HepG2 (cell line): ENCODE measurements around the gene UBAP1. TPM values are rescaled to one million over a fixed set of nuclear protein-coding genes. Genes with fewer than 3 reads are reported as not detected.

Experiments used
- ATAC-seq: fragments of 200-7000 bp; cut with Tn5 transposase; 3 replicates; pipeline ENCODE4 v1.9.1; 2020; ENCODE audit warnings: mild to moderate bottlenecking, moderate library complexity
- BruUV-seq: library from RNA; stranded (reverse); fragments of 400-500 nt; replicated peaks from 2 replicates; lab custom pipeline; 2021; lab: Mats Ljungman, UMichigan
- CTCF ChIA-PET: fragments of 300-600 bp; formaldehyde crosslinking; extraction: SDS; loops from one replicate; lab custom pipeline; 2021; ENCODE audit warnings: low total read pairs, inconsistent platforms, low intra/inter-chr PET ratio; lab: Yijun Ruan, JAX
- POLR2A ChIA-PET: fragments of 350-600 bp; sonication (Branson Sonifier 250); formaldehyde crosslinking; loops from one replicate; lab custom pipeline; 2020; ENCODE audit warnings: antibody characterized with exemption, inconsistent platforms; lab: Yijun Ruan, JAX
- DNase-seq: peaks from one replicate; pipeline ENCODE4 v3.0.0-alpha.2; 2015; ENCODE audit warnings: low spot score
- FAIRE-seq: peaks from 3 replicates; lab custom pipeline; 2011; peaks lifted over from hg19 to GRCh38; lab: Jason Lieb, UNC
- H2AFZ ChIP-seq: one replicate; pipeline ENCODE4 v1.6.1; 2011; ENCODE audit warnings: low read length, inconsistent platforms
- H3K27ac ChIP-seq: fragments of 300-600 bp; 3 replicates; pipeline ENCODE4 v1.8.0; 2011; ENCODE audit warnings: mixed run types, mild to moderate bottlenecking, mixed read lengths, low read length, inconsistent platforms; ENCODE audit not compliant: insufficient read depth; ENCODE audit errors: extremely low read length
- H3K27me3 ChIP-seq, 2 experiments: fragments of 200-600 bp in 1 of 2; 2 replicates in 1 of 2; 3 replicates in 1 of 2; pipeline versions ENCODE4 v1.6.0 to v1.8.0; 2011; ENCODE audit warnings: low read length in 2 of 2, mild to moderate bottlenecking in 2 of 2, moderate library complexity in 2 of 2, inconsistent platforms in 1 of 2; ENCODE audit not compliant: insufficient read depth in 2 of 2, control insufficient read depth in 1 of 2
- H3K36me3 ChIP-seq, 2 experiments: fragments of 200-600 bp in 1 of 2; replicated peaks in 1 of 2; 2 replicates in 1 of 2; 3 replicates in 1 of 2; pipeline versions ENCODE4 v1.5.1 to v1.8.0; 2011; ENCODE audit warnings: low read length in 2 of 2, inconsistent platforms in 1 of 2; ENCODE audit not compliant: insufficient read depth in 2 of 2, control insufficient read depth in 1 of 2
- H3K4me1 ChIP-seq: 2 replicates; pipeline ENCODE4 v1.5.1; 2012; ENCODE audit warnings: low read length, inconsistent platforms; ENCODE audit not compliant: insufficient read depth
- H3K4me2 ChIP-seq: 2 replicates; pipeline ENCODE4 v1.6.0; 2011; ENCODE audit warnings: low read depth, low read length, inconsistent platforms
- H3K4me3 ChIP-seq, 3 experiments: fragments of 200-600 bp in 1 of 3; sonication (generic), shearing (Covaris generic) in 1 of 3; replicated peaks in 1 of 3; 2 replicates each; pipeline ENCODE4 v1.5.1; 2011 to 2016; ENCODE audit warnings: low read length in 3 of 3, inconsistent platforms in 2 of 3, low read depth in 2 of 3, mild to moderate bottlenecking in 2 of 3, control low read depth in 1 of 3, mixed read lengths in 1 of 3; ENCODE audit not compliant: insufficient read depth in 1 of 3
- H3K79me2 ChIP-seq: one replicate; pipeline ENCODE4 v1.6.1; 2011; ENCODE audit warnings: low read length, inconsistent platforms; ENCODE audit not compliant: insufficient read depth
- H3K9ac ChIP-seq: 2 replicates; pipeline ENCODE4 v1.6.0; 2011; ENCODE audit warnings: mild to moderate bottlenecking, low read depth, low read length, inconsistent platforms; ENCODE audit not compliant: insufficient read depth
- H3K9me3 ChIP-seq: 2 replicates; pipeline ENCODE4 v1.5.1; 2012; ENCODE audit warnings: mild to moderate bottlenecking, low read length
- H4K20me1 ChIP-seq: 2 replicates; pipeline ENCODE4 v1.6.0; 2011; ENCODE audit warnings: inconsistent platforms, mild to moderate bottlenecking, low read length, moderate library complexity; ENCODE audit not compliant: insufficient read depth
- DMTF1 ChIP-seq: sonication (generic); formaldehyde crosslinking; IDR thresholded peaks from 2 replicates; pipeline ENCODE4 v1.4.0; 2020; ENCODE audit warnings: mild to moderate bottlenecking, missing genetic modification reagents
- GFI1 ChIP-seq: sonication (generic); formaldehyde crosslinking; IDR thresholded peaks from 2 replicates; pipeline ENCODE4 v1.5.0; 2020; ENCODE audit warnings: missing genetic modification reagents, mild to moderate bottlenecking, borderline replicate concordance
- KLF11 ChIP-seq: IDR thresholded peaks from 2 replicates; pipeline ENCODE4 v1.6.1; 2016; ENCODE audit warnings: missing compliant biosample characterization
- MAFG ChIP-seq: sonication (generic); formaldehyde crosslinking; IDR thresholded peaks from 2 replicates; pipeline ENCODE4 v1.5.1; 2020; ENCODE audit warnings: mild to moderate bottlenecking, missing genetic modification reagents
- NPAS2 ChIP-seq: sonication (generic); formaldehyde crosslinking; IDR thresholded peaks from 2 replicates; pipeline ENCODE4 v1.8.0; 2022; ENCODE audit warnings: mild to moderate bottlenecking, missing genetic modification reagents, borderline replicate concordance
- ZFP36 ChIP-seq: fragments of 150-350 bp; IDR thresholded peaks from 2 replicates; pipeline ENCODE4 v1.6.1; 2018; ENCODE audit warnings: borderline replicate concordance, low read length, low read depth; ENCODE audit not compliant: partially characterized antibody
- ZNF329 ChIP-seq: sonication (generic); formaldehyde crosslinking; IDR thresholded peaks from 2 replicates; pipeline ENCODE4 v1.9.0; 2021; ENCODE audit warnings: low read depth, mild to moderate bottlenecking, missing genetic modification reagents
- ZNF547 ChIP-seq: sonication (generic); formaldehyde crosslinking; IDR thresholded peaks from 2 replicates; pipeline ENCODE4 v1.5.1; 2020; ENCODE audit warnings: mild to moderate bottlenecking, missing genetic modification reagents
- WGBS: methylation state at CpG from one replicate; pipeline ENCODE4 v1.1.6; 2017; ENCODE audit warnings: low lambda C conversion rate; 5-methylcytosine and 5-hydroxymethylcytosine counted together
- in situ Hi-C: cut with HindIII; loops from 2 replicates; pipeline ENCODE4 v1.10.0; 2017; ENCODE audit warnings: low pct_unique_long_range_greater_than_20kb; ENCODE audit not compliant: extremely low pct_ligation_motif_present
- intact Hi-C: fragments of 100-400 bp; cut with micrococcal nuclease; formaldehyde crosslinking; loops from one replicate; pipeline ENCODE4 v1.10.0; 2022; ENCODE audit not compliant: unreplicated experiment
- polyA plus RNA-seq, 8 experiments: library from polyadenylated mRNA; depleted of rRNA in 3 of 8; stranded (reverse) in 7 of 8; unstranded in 1 of 8; fragments of >200 nt; fragmentation: Illumina TruSeq in 4 of 8; extraction: Trizol in 4 of 8; gene quantifications; 2 replicates each; pipeline versions ENCODE4 v1.2.1 to v1.2.3, GENCODE V29; 2011 to 2016; ENCODE audit warnings: low read depth in 4 of 8, missing spikeins in 1 of 8, mixed read lengths in 1 of 8; ENCODE audit not compliant: insufficient read depth in 1 of 8
- total RNA-seq, 5 experiments: library from RNA; depleted of rRNA; stranded (reverse); fragments of >200 nt; fragmentation: Illumina TruSeq; extraction: Trizol; gene quantifications; 2 replicates each; pipeline ENCODE4 v1.2.3, GENCODE V29; 2016; ENCODE audit warnings: low read depth in 1 of 5

The UBAP1 gene
- total and polyA plus RNA-seq, 2 of the 13 experiments (the other 11 are each of a cell fraction or from before 2014, with no cell fraction given) = 19.5 to 40.5 TPM

GRCh38 chr9:34203992-34204635 is 25.3 kb downstream of the UBAP1 start:
- H3K4me3 ChIP-seq = no peak overlapping the region

More at GRCh38 chr9:34203992-34204635, 25.3 kb downstream of the UBAP1 start:
- in situ Hi-C loops = no loop called here
- DNase-seq (no peak), FAIRE-seq (no peak), ATAC-seq (no peak)
- H3K9ac ChIP-seq = no peak overlapping the region
- no TSS peak for BruUV-seq
- H3K9me3 ChIP-seq = no peaks in the 10 kb centered on the region
- intact Hi-C loops = no loop called here
- WGBS = 78% methylated on average over 6 of the region's 6 CpGs
- TF ChIP-seq KLF11 (CRISPR knock-in tag) (no peak), ZFP36 (no peak), GFI1 (no peak), DMTF1 (CRISPR knock-in tag) (no peak), MAFG (CRISPR knock-in tag) (no peak), ZNF547 (CRISPR knock-in tag) (no peak), ZNF329 (no peak), NPAS2 (no peak)
- peaks cover 73% of the 10 kb centered on the region for H3K79me2 ChIP-seq
- ChIA-PET CTCF (no interaction called here), POLR2A (no interaction called here)
- H3K36me3 ChIP-seq = peaks cover 7 to 9% of the 10 kb centered on the region in 2 experiments; a peak in 4 of 5 replicates
- peaks cover 2% of the 10 kb centered on the region; the same call in 1 of the 2 replicates for H4K20me1 ChIP-seq
- no peak overlapping the region for H3K4me2 ChIP-seq
- H2AFZ ChIP-seq = no peak overlapping the region
- no peak overlapping the region for H3K27ac ChIP-seq
- peaks cover 21% of the 10 kb centered on the region for H3K4me1 ChIP-seq
- no peaks in the 10 kb centered on the region for H3K27me3 ChIP-seq
